ENCODE data around the gene EPHB1.

GRCh38 chr3:134911586-134912548, 116.8 kb downstream of the EPHB1 start:
- no peak for TF ChIP-seq CTCF (IDR thresholded peaks at IDR 0.05; ENCODE audit: poor library complexity, severe bottlenecking)
- TF ChIP-seq EZH2 (IDR thresholded peaks at IDR 0.05; ENCODE audit: borderline replicate concordance, insufficient read depth, low read length, poor library complexity, severe bottlenecking): no peak
- no peak for TF ChIP-seq REST (IDR thresholded peaks at IDR 0.05; ENCODE audit: borderline replicate concordance)
- TF ChIP-seq POLR2AphosphoS5 (IDR thresholded peaks at IDR 0.05): no peak
- TF ChIP-seq TAF1 (IDR thresholded peaks at IDR 0.05; ENCODE audit: low read depth): no peak
- no peak for TF ChIP-seq RAD21 (conservative IDR thresholded peaks at IDR 0.05)
